K562 (cell line): ENCODE data around the gene PRKD2. TPM values are rescaled to one million over a fixed set of nuclear protein-coding genes. Genes with fewer than 3 reads are reported as not detected.
A peak's percentile ranks its signal among the peaks of the same experiment; 100 is the strongest.

ENCODE experiments used
- ATAC-seq: fragments of 200-7000 bp; cut with Tn5 transposase; 3 replicates; pipeline ENCODE4 v1.9.1; 2020; ENCODE audit warnings: moderate library complexity
- BruUV-seq: library from RNA; stranded (reverse); fragments of 400-500 nt; replicated peaks from 2 replicates; lab custom pipeline; 2021; lab: Mats Ljungman, UMichigan
- CTCF ChIA-PET: fragments of 300-600 bp; formaldehyde crosslinking; extraction: SDS; loops from one replicate; lab custom pipeline; 2021; ENCODE audit warnings: low intra/inter-chr PET ratio; lab: Yijun Ruan, JAX
- POLR2A ChIA-PET: fragments of 300-600, 350-650 bp; sonication (Branson Sonifier 250); formaldehyde crosslinking; extraction: SDS; loops from one replicate; lab custom pipeline; 2021; ENCODE audit warnings: antibody characterized with exemption, inconsistent platforms; lab: Yijun Ruan, JAX
- DNase-seq, 4 experiments: peaks; one replicate each; pipeline versions ENCODE4 v3.0.0 to v3.0.0-alpha.2; 2011 to 2018; ENCODE audit warnings: low spot score in 3 of 4, mixed read lengths in 3 of 4; ENCODE audit errors: extremely low read depth in 1 of 4
- FAIRE-seq: peaks from 2 replicates; lab custom pipeline; 2011; peaks lifted over from hg19 to GRCh38; lab: Jason Lieb, UNC
- H2AFZ ChIP-seq: 2 replicates; pipeline ENCODE4 v1.6.0; 2011; ENCODE audit warnings: low read depth, low read length, control low read depth, inconsistent platforms
- H3K27ac ChIP-seq: fragments of 200-600 bp; 3 replicates; pipeline ENCODE4 v1.8.0; 2011; ENCODE audit warnings: low read depth, mild to moderate bottlenecking, control low read depth, inconsistent platforms, low read length, moderate library complexity, mixed read lengths; ENCODE audit errors: extremely low read depth
- H3K27me3 ChIP-seq, 2 experiments: fragments of 300-600 bp in 1 of 2; 2 replicates in 1 of 2; 3 replicates in 1 of 2; pipeline versions ENCODE4 v1.6.0 to v1.8.0; 2011; ENCODE audit warnings: inconsistent platforms in 2 of 2, low read length in 2 of 2, mild to moderate bottlenecking in 1 of 2, mixed read lengths in 1 of 2, moderate library complexity in 1 of 2; ENCODE audit not compliant: control insufficient read depth in 2 of 2, insufficient read depth in 2 of 2
- H3K36me3 ChIP-seq: fragments of 300-600 bp; 3 replicates; pipeline ENCODE4 v1.8.0; 2011; ENCODE audit warnings: mild to moderate bottlenecking, low read length, inconsistent platforms; ENCODE audit not compliant: control insufficient read depth, insufficient read depth
- H3K4me1 ChIP-seq, 2 experiments: fragments of 200-600 bp in 1 of 2; replicated peaks in 1 of 2; 2 replicates in 1 of 2; 3 replicates in 1 of 2; pipeline versions ENCODE4 v1.5.1 to v1.8.0; 2011; ENCODE audit warnings: inconsistent platforms in 2 of 2, low read length in 2 of 2, mild to moderate bottlenecking in 1 of 2, mixed read lengths in 1 of 2, moderate library complexity in 1 of 2; ENCODE audit not compliant: control insufficient read depth in 2 of 2, insufficient read depth in 2 of 2
- H3K4me2 ChIP-seq: 2 replicates; pipeline ENCODE4 v1.6.1; 2011; ENCODE audit warnings: low read length, control low read depth, inconsistent platforms, mixed read lengths; ENCODE audit not compliant: insufficient read depth
- H3K4me3 ChIP-seq: fragments of 200-600 bp; sonication (generic), shearing (Covaris generic); 2 replicates; pipeline ENCODE4 v1.5.1; 2016; ENCODE audit warnings: control low read depth, inconsistent platforms
- H3K79me2 ChIP-seq: fragments of 200-600 bp; 3 replicates; pipeline ENCODE4 v1.8.0; 2011; ENCODE audit warnings: low read length, inconsistent platforms; ENCODE audit not compliant: control insufficient read depth, insufficient read depth
- H3K9ac ChIP-seq, 2 experiments: 2 replicates each; pipeline versions ENCODE4 v1.6.0 to v1.6.1; 2011; ENCODE audit warnings: low read depth in 2 of 2, low read length in 2 of 2, control low read depth in 1 of 2, inconsistent platforms in 1 of 2, mild to moderate bottlenecking in 1 of 2, mixed read lengths in 1 of 2; ENCODE audit not compliant: insufficient read depth in 1 of 2
- H3K9me1 ChIP-seq: one replicate; pipeline ENCODE4 v1.6.0; 2011; ENCODE audit warnings: inconsistent platforms, mild to moderate bottlenecking, low read length, moderate library complexity; ENCODE audit not compliant: control insufficient read depth, insufficient read depth
- H3K9me3 ChIP-seq: replicated peaks from 2 replicates; pipeline ENCODE4 v1.5.1; 2011; ENCODE audit warnings: low read depth, low read length, inconsistent platforms; ENCODE audit not compliant: control insufficient read depth, insufficient read depth
- H4K20me1 ChIP-seq: replicated peaks from 2 replicates; pipeline ENCODE4 v1.6.1; 2011; ENCODE audit warnings: low read length, inconsistent platforms, mixed read lengths; ENCODE audit not compliant: control insufficient read depth, insufficient read depth
- MCM2 ChIP-seq: fragments of 450-650 bp; IDR thresholded peaks from 2 replicates; pipeline ENCODE4 v1.6.1; 2017; ENCODE audit warnings: low read depth, mild to moderate bottlenecking
- NR1H2 ChIP-seq: sonication (generic); formaldehyde crosslinking; IDR thresholded peaks from 2 replicates; pipeline ENCODE4 v1.4.0; 2020; ENCODE audit warnings: mild to moderate bottlenecking, missing genetic modification reagents
- SMAD2 ChIP-seq: fragments of 150-350 bp; IDR thresholded peaks from 2 replicates; pipeline ENCODE4 v1.6.1; 2014; ENCODE audit warnings: low read depth, mild to moderate bottlenecking, low read length
- SMAD3 ChIP-seq: fragments of 450-650 bp; formaldehyde crosslinking; conservative IDR thresholded peaks from 2 replicates; pipeline ENCODE4 v1.4.0; 2020; ENCODE audit warnings: mild to moderate bottlenecking
- WGBS: fragments of 100-300 bp; shearing (Covaris generic); methylation state at CpG from one replicate; pipeline ENCODE4 v1.1.6; 2016; ENCODE audit warnings: low coverage, mixed read lengths; ENCODE audit not compliant: insufficient coverage; ENCODE audit errors: missing lambda C conversion rate; 5-methylcytosine and 5-hydroxymethylcytosine counted together
- in situ Hi-C: fragments of 300-500 bp; cut with MboI; formaldehyde crosslinking; loops from 4 replicates; pipeline ENCODE4 v1.15.0; 2018; ENCODE audit warnings: inconsistent platforms, mixed read lengths
- intact Hi-C: fragments of 100-400 bp; cut with micrococcal nuclease; formaldehyde crosslinking; loops from 2 replicates; pipeline ENCODE4 v1.14.2; 2022
- polyA plus RNA-seq, 8 experiments: library from polyadenylated mRNA; depleted of rRNA in 4 of 8; stranded (reverse) in 5 of 8; unstranded in 3 of 8; fragments of >200 nt; fragmentation: Nextera tagmentation in 2 of 8; fragmentation: Illumina TruSeq in 1 of 8; extraction: Ambion mirVana in 2 of 8; extraction: Trizol in 1 of 8; gene quantifications; 2 replicates each; pipeline versions ENCODE4 v1.2.1 to v1.2.3, GENCODE V29; 2011 to 2014; ENCODE audit warnings: inconsistent platforms in 1 of 8, missing spikeins in 1 of 8
- total RNA-seq, 7 experiments: library from RNA; depleted of rRNA in 6 of 7; stranded (reverse); fragments of >200 nt in 6 of 7; fragmentation: Illumina TruSeq in 2 of 7; extraction: Trizol in 2 of 7; gene quantifications; 2 replicates each; pipeline versions ENCODE4 v1.2.1 to v1.2.3, GENCODE V29; 2011 to 2021; ENCODE audit warnings: low replicate concordance in 1 of 7
- TF ChIP-seq, protein P1 (sequence below): fragments of 450-650 bp; formaldehyde crosslinking; IDR thresholded peaks from 2 replicates; pipeline ENCODE4 v1.4.0; 2020; ENCODE audit warnings: mild to moderate bottlenecking
- TF ChIP-seq, protein P2 (sequence below): sonication (generic); formaldehyde crosslinking; IDR thresholded peaks from 2 replicates; pipeline ENCODE4 v1.8.1; 2023; ENCODE audit warnings: mild to moderate bottlenecking, missing genetic modification reagents

The PRKD2 gene
- total and polyA plus RNA-seq, 9 of the 15 experiments (the other 6 are each of a cell fraction or from before 2014, with no cell fraction given) = 1.8 to 60.0 (median 15.0) TPM

DNA sequence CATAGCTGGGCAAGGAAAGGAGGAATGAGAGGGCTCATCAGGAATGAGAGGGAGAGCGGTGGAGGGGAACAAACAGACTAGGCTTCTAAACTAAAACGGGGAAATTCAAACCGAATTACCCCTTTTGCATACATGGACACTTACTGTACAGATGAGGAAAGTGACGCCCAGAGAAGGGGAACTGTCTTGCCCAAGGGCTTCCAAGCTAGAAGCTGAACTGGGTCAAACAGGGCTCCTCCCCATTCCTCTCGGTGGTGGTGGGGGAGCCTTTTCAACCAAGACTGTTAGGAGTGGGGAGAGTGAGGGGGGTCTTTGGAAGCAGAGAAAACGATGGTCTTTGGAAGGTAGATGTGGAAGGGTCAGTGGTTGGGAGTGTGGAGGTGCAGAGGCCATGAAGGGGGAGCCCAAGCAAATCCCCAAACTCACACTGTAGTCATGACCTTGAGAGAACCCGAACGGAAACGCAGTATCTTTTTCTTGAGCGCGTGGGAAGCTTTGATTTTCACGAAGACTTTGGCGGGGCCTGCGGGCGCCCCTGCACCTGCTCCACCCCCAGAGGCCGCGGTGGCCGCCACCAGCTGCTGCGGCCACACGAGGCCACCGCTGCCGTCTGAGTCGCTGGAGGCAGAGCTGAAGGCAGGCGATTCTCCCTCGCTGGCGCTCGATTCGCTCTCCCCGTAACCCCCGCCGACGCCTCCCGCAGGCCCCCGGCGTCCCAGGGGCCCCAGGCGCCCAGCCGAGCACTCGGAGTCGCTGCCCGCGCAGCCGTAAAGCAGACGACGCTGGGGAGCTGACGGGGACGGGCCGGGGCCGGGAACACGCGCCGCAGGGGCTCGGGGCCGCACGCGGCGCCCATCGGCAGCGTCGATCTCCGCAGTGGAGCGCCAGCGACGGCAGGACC is 68.6 kb downstream of the PRKD2 start:
- H3K79me2 ChIP-seq = no peaks in the 10 kb centered on the region
- DNase-seq (no peak), ATAC-seq (no peak), FAIRE-seq (no peak)
- BruUV-seq = no TSS peak
- no peak overlapping the region for H3K9ac ChIP-seq
- TF ChIP-seq, protein P1, sequence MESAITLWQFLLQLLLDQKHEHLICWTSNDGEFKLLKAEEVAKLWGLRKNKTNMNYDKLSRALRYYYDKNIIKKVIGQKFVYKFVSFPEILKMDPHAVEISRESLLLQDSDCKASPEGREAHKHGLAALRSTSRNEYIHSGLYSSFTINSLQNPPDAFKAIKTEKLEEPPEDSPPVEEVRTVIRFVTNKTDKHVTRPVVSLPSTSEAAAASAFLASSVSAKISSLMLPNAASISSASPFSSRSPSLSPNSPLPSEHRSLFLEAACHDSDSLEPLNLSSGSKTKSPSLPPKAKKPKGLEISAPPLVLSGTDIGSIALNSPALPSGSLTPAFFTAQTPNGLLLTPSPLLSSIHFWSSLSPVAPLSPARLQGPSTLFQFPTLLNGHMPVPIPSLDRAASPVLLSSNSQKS (CRISPR knock-in tag) = no peak
- no peak for TF ChIP-seq SMAD3
- no peak for TF ChIP-seq SMAD2
- no peak for TF ChIP-seq MCM2
- no peak for TF ChIP-seq NR1H2 (CRISPR knock-in tag)
- TF ChIP-seq, protein P2, sequence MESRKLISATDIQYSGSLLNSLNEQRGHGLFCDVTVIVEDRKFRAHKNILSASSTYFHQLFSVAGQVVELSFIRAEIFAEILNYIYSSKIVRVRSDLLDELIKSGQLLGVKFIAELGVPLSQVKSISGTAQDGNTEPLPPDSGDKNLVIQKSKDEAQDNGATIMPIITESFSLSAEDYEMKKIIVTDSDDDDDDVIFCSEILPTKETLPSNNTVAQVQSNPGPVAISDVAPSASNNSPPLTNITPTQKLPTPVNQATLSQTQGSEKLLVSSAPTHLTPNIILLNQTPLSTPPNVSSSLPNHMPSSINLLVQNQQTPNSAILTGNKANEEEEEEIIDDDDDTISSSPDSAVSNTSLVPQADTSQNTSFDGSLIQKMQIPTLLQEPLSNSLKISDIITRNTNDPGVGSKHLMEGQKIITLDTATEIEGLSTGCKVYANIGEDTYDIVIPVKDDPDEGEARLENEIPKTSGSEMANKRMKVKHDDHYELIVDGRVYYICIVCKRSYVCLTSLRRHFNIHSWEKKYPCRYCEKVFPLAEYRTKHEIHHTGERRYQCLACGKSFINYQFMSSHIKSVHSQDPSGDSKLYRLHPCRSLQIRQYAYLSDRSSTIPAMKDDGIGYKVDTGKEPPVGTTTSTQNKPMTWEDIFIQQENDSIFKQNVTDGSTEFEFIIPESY = peak; percentile 87
- no peak overlapping the region for H2AFZ ChIP-seq
- H3K9me1 ChIP-seq = no peaks in the 10 kb centered on the region
- in situ Hi-C loops (no loop called here), intact Hi-C loops (no loop called here)
- POLR2A ChIA-PET = interaction anchor here (0.6 kb wide), 1 partner anchor 9 kb away, joined by 3 read pairs; no protein-coding TSS in a partner anchor
- H3K36me3 ChIP-seq = no peaks in the 10 kb centered on the region
- no peak overlapping the region for H3K4me3 ChIP-seq
- no peak overlapping the region for H3K27ac ChIP-seq
- WGBS = 65% methylated on average over 15 of the region's 63 CpGs
- H3K4me1 ChIP-seq = peaks cover 0 to 4% of the 10 kb centered on the region in 2 experiments; a peak in 2 of 5 replicates
- CTCF ChIA-PET = no interaction called here
- H3K9me3 ChIP-seq = no peaks in the 10 kb centered on the region
- H3K4me2 ChIP-seq = no peak overlapping the region
- no peaks in the 10 kb centered on the region for H4K20me1 ChIP-seq
- H3K27me3 ChIP-seq = no peaks in the 10 kb centered on the region
